Sigmoid colon (tissue), 4 donors: ENCODE measurements around the gene ATP2B3.

Experiments used
- POLR2A ChIP-seq, 2 donors: fragments of 450-650 bp; IDR thresholded peaks; one replicate each; pipeline ENCODE4 v1.6.1; 2016; ENCODE audit warnings: antibody characterized with exemption in 2 of 2, mild to moderate bottlenecking in 2 of 2, moderate library complexity in 2 of 2
- POLR2AphosphoS5 ChIP-seq, 4 donors: sonication (generic); formaldehyde crosslinking; IDR thresholded peaks; one replicate each; pipeline ENCODE4 v1.6.1; 2017; ENCODE audit warnings: antibody characterized with exemption in 4 of 4

GRCh38 chrX:153576239-153576870 lies 58.9 kb downstream of the ATP2B3 start:
- no peak for TF ChIP-seq POLR2AphosphoS5 (IDR thresholded peaks at IDR 0.05)
- no peak for TF ChIP-seq POLR2A (IDR thresholded peaks at IDR 0.05)
